Upper lobe of right lung (tissue), 1 donor: ENCODE measurements around the gene HLX. TPM values are rescaled to one million over a fixed set of nuclear protein-coding genes. Genes with fewer than 3 reads are reported as not detected.

Experiments used
- ATAC-seq: fragments of 200-7000 bp; cut with Tn5 transposase; one replicate; pipeline ENCODE4 v1.9.1; 2020; ENCODE audit warnings: mild to moderate bottlenecking, moderate library complexity
- DNase-seq: peaks from one replicate; pipeline ENCODE4 v3.0.0-alpha.2; 2020
- H3K27ac ChIP-seq: fragments of 200-600 bp; one replicate; pipeline ENCODE4 v1.8.0; 2022
- H3K27me3 ChIP-seq: fragments of 200-600 bp; one replicate; pipeline ENCODE4 v1.8.0; 2022; ENCODE audit warnings: mild to moderate bottlenecking
- H3K36me3 ChIP-seq: fragments of 200-600 bp; one replicate; pipeline ENCODE4 v1.8.0; 2022
- H3K4me1 ChIP-seq: fragments of 200-600 bp; one replicate; pipeline ENCODE4 v1.8.0; 2022
- H3K4me3 ChIP-seq: fragments of 200-600 bp; one replicate; pipeline ENCODE4 v1.8.0; 2022; ENCODE audit warnings: mild to moderate bottlenecking
- H3K9me3 ChIP-seq: fragments of 200-600 bp; one replicate; pipeline ENCODE4 v1.8.0; 2022
- intact Hi-C: fragments of 100-400 bp; cut with DNase I; formaldehyde crosslinking; loops from one replicate; pipeline ENCODE4 v1.11.0; 2022
- long read RNA-seq: library from polyadenylated mRNA; unstranded; transcript quantifications from one replicate; pipeline ENCODE4 v2.0.0, GENCODE V29; 2021
- total RNA-seq: library from RNA; stranded (reverse); fragmentation: NEBNext Ultra II Directional; extraction: Animal tissue kit (Norgen Biotek cat#: 25700); gene quantifications from one replicate; pipeline ENCODE4 v1.2.1, GENCODE V29; 2021
- TF ChIP-seq, protein P1 (sequence below): fragments of 200-600 bp; IDR thresholded peaks from one replicate; pipeline ENCODE4 v1.8.0; 2022; ENCODE audit warnings: antibody characterized with exemption
- donor health status: DM: no; HTN: yes; CAD: no; lungs with severe emphysema.

The HLX gene, protein sequence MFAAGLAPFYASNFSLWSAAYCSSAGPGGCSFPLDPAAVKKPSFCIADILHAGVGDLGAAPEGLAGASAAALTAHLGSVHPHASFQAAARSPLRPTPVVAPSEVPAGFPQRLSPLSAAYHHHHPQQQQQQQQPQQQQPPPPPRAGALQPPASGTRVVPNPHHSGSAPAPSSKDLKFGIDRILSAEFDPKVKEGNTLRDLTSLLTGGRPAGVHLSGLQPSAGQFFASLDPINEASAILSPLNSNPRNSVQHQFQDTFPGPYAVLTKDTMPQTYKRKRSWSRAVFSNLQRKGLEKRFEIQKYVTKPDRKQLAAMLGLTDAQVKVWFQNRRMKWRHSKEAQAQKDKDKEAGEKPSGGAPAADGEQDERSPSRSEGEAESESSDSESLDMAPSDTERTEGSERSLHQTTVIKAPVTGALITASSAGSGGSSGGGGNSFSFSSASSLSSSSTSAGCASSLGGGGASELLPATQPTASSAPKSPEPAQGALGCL
- 14.9 TPM for total RNA-seq
- long read RNA-seq, full-length matches to known transcripts = 26 of 27 reads
- long read RNA-seq, partial matches to known transcripts = 1 of 27 reads
- long read RNA-seq, other reads (novel, unspliced or antisense) = 0 of 27 reads

DNA sequence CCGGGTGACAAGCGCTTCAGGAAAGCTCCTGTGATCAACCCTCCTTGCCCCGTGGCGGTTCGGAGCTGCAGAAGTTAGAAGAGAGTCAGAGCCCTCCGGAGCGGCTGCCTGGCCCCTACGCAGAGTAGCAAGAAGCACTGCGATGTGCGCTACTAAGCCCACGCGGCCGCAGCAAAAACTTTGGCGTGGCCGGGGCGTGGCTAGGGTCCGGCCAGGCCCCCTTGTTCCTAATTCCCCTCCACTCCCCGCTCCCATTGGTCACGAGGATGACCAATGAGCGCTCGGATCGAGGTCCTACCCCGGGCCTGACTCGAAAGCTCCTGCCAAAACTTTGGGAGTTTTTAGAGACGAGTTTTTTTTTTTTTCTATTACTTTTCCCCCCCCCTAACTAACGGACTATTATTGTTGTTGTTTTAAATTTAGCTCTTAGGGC is at the start of gene HLX:
Gene HLX (plus strand): TSS at position 368 of the 433 bp plus-strand sequence. CDS start 415 bp downstream, outside the sequence.
- DNase-seq (peak; percentile 92), ATAC-seq (peak; percentile 88)
- intact Hi-C loops = no loop called here
- H3K4me1 ChIP-seq = peaks cover 27% of the 10 kb centered on the region
- TF ChIP-seq, protein P1, sequence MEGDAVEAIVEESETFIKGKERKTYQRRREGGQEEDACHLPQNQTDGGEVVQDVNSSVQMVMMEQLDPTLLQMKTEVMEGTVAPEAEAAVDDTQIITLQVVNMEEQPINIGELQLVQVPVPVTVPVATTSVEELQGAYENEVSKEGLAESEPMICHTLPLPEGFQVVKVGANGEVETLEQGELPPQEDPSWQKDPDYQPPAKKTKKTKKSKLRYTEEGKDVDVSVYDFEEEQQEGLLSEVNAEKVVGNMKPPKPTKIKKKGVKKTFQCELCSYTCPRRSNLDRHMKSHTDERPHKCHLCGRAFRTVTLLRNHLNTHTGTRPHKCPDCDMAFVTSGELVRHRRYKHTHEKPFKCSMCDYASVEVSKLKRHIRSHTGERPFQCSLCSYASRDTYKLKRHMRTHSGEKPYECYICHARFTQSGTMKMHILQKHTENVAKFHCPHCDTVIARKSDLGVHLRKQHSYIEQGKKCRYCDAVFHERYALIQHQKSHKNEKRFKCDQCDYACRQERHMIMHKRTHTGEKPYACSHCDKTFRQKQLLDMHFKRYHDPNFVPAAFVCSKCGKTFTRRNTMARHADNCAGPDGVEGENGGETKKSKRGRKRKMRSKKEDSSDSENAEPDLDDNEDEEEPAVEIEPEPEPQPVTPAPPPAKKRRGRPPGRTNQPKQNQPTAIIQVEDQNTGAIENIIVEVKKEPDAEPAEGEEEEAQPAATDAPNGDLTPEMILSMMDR = no peak
- H3K27me3 ChIP-seq = no peaks in the 10 kb centered on the region
- H3K4me3 ChIP-seq = peak within 1 kb of the TSS; percentile 70
- peaks cover 8% of the 10 kb centered on the region for H3K36me3 ChIP-seq
- H3K27ac ChIP-seq = peak within 1 kb of the TSS; percentile 96
- H3K9me3 ChIP-seq = no peaks in the 10 kb centered on the region

DNA sequence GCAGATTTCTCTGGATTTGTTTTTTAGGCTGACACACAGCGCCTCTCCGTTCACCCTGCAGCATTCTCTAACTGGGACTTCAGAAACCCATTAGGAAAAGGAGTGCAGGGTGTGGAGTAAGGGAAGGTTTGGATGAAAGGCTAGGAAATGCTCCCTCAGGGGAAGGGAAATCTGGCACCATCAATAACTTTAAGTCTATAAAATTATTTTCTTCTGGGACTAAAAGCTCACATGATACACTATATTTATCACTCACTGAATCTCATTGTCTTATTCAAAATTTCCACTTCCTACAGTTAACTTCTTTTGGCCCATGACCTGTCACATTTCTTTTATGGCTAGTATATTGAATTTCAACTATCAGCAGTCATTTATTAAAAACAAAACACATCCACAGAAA is 45.8 kb upstream of the HLX start:
- H3K27me3 ChIP-seq = no peaks in the 10 kb centered on the region
- H3K4me1 ChIP-seq = peaks cover 7% of the 10 kb centered on the region
- no peak overlapping the region for H3K4me3 ChIP-seq
- H3K27ac ChIP-seq = no peak overlapping the region
- H3K36me3 ChIP-seq = no peaks in the 10 kb centered on the region
- no peaks in the 10 kb centered on the region for H3K9me3 ChIP-seq
- ATAC-seq (no peak), DNase-seq (no peak)
- TF ChIP-seq, protein P1 = no peak
- intact Hi-C loops = no loop called here

DNA sequence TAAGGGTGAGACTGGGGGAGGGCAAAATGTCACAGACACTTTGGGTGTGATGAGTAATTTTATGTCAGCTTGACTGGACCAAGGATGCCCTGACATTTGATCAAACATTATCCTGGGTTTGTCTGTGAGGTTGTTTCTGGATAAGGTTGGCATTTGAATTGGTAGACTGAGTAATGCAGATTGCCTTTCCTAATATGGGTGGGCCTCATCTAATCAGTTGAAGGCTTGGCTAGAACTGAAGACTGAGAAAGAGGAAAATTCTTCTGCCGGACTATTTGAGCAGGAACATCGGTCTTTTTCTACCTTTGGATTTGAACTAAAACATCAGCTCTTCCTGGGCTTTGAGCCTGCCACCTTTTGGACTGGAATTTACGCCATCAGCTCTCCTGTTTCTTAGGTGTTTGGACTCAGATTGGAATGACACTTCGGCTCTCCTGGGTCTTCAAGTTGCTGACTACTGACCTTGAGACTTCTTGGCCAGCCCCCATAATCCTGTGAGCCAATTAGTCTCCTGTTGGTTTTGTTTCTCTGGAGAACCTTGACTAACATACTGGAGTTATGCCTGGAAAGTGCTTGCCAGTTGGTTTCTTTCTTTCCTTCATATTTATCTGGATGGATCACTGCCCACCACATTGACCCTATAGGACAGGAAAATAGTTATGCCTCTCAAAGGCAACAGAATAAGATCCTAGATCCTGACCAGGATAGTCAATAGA is 44.9 kb upstream of the HLX start:
- no peak overlapping the region for H3K4me3 ChIP-seq
- TF ChIP-seq, protein P1 = no peak
- no peaks in the 10 kb centered on the region for H3K27me3 ChIP-seq
- H3K27ac ChIP-seq = no peak overlapping the region
- intact Hi-C loops = no loop called here
- DNase-seq = no peak
- H3K4me1 ChIP-seq = peaks cover 3% of the 10 kb centered on the region
- H3K36me3 ChIP-seq = no peaks in the 10 kb centered on the region
- no peak for ATAC-seq
- no peaks in the 10 kb centered on the region for H3K9me3 ChIP-seq

DNA sequence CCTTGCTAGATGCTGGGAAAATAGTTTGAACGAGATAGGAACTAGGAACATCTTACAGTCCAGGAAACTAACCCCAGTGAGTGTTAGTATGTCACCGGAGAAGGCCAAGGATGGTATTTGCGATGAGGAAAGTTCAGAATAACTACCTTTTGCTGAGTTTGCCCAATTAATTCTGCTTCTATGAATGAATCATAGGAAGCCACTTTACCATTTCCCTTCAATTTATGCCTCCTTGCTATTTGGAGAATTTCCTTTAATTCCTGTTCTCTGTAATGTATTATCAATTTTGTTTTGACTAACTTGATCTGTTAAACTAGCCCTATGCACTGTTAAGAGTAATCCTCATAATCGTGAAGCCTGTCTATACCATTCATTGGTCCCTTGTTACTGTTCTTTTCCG is 40.7 kb upstream of the HLX start:
- H3K27ac ChIP-seq = no peak overlapping the region
- no peaks in the 10 kb centered on the region for H3K27me3 ChIP-seq
- H3K4me1 ChIP-seq = peaks cover 6% of the 10 kb centered on the region
- TF ChIP-seq, protein P1 = no peak
- H3K9me3 ChIP-seq = no peaks in the 10 kb centered on the region
- ATAC-seq (no peak), DNase-seq (no peak)
- intact Hi-C loops = no loop called here
- no peak overlapping the region for H3K4me3 ChIP-seq
- H3K36me3 ChIP-seq = no peaks in the 10 kb centered on the region

DNA sequence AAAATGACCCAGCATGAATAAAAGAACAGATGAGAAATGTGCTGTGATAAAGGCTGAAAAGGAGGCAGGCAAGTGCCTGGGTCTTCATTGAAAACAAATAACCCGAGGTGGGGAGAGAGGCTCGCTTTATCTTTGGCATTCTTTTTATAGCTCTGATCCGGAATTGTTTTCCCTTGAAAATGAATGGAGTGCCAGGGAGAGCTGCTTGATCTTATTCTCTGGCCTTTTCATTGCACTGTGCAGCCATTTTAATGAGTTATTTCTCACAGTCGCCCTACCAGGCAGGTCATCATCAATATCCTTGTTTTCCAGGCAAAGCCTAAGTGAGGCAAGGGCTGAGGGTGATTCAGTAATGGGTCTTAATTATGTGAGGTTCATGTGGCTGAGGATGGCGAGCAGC is 39.8 kb upstream of the HLX start:
- Histone ChIP-seq H3K4me1 (peaks cover 6% of the 10 kb centered on the region), H3K27me3 (no peaks in the 10 kb centered on the region), H3K4me3 (no peak overlapping the region), H3K9me3 (no peaks in the 10 kb centered on the region), H3K27ac (no peak overlapping the region), H3K36me3 (no peaks in the 10 kb centered on the region)
- TF ChIP-seq, protein P1 = no peak
- intact Hi-C loops = no loop called here
- ATAC-seq = no peak
- DNase-seq = no peak
